A549 (cell line): ENCODE measurements around the gene EXTL1.

Experiments used
- CBX8 ChIP-seq: fragments of 200-600 bp; sonication (generic); IDR thresholded peaks from 2 replicates; pipeline ENCODE4 v1.6.1; 2016
- CTCF ChIP-seq: fragments of >200 bp; sonication (Bioruptor Twin); formaldehyde crosslinking; IDR thresholded peaks from 3 replicates; pipeline ENCODE4 v1.5.1; 2016
- HDAC2 ChIP-seq: fragments of 200-600 bp; sonication (generic); IDR thresholded peaks from 2 replicates; pipeline ENCODE4 v1.6.1; 2016
- MYC ChIP-seq: IDR thresholded peaks from 2 replicates; pipeline ENCODE4 v1.6.1; 2012; ENCODE audit warnings: mild to moderate bottlenecking, inconsistent platforms, low read length, improper control_type of control experiment, borderline replicate concordance
- PBX3 ChIP-seq: IDR thresholded peaks from 2 replicates; pipeline ENCODE4 v1.6.1; 2012
- RAD21 ChIP-seq, 2 experiments: fragments of >200 bp in 1 of 2; sonication (Bioruptor Twin) in 1 of 2; formaldehyde crosslinking in 1 of 2; IDR thresholded peaks in 1 of 2; conservative IDR thresholded peaks in 1 of 2; 2 replicates in 1 of 2; 3 replicates in 1 of 2; pipeline ENCODE4 v1.6.1; 2012 to 2018; ENCODE audit warnings: inconsistent platforms in 1 of 2
- REST ChIP-seq: fragments of 200-600 bp; sonication (generic); IDR thresholded peaks from 2 replicates; pipeline ENCODE4 v1.6.1; 2016; ENCODE audit warnings: antibody characterized with exemption, mild to moderate bottlenecking, moderate library complexity

- no peak for TF ChIP-seq MYC
- no peak for TF ChIP-seq REST
- TF ChIP-seq HDAC2: no peak
- TF ChIP-seq RAD21 (conservative IDR thresholded peaks at IDR 0.05 in 1 of 2, IDR thresholded peaks at IDR 0.05 in 1 of 2): no peak
- TF ChIP-seq CTCF: no peak
- TF ChIP-seq CBX8: no peak
- TF ChIP-seq PBX3: no peak
Observed at GRCh38 chr1:26038904-26039303, 17.3 kb downstream of the EXTL1 start.
